ENCODE measurements around the gene MLLT10. TPM values are rescaled to one million over a fixed set of nuclear protein-coding genes. Genes with fewer than 3 reads are reported as not detected.

The MLLT10 gene
- total and polyA plus RNA-seq, 2 of the 8 experiments (the other 6 are each of a cell fraction or from before 2014, with no cell fraction given), result 53.1 to 62.1 TPM

DNA sequence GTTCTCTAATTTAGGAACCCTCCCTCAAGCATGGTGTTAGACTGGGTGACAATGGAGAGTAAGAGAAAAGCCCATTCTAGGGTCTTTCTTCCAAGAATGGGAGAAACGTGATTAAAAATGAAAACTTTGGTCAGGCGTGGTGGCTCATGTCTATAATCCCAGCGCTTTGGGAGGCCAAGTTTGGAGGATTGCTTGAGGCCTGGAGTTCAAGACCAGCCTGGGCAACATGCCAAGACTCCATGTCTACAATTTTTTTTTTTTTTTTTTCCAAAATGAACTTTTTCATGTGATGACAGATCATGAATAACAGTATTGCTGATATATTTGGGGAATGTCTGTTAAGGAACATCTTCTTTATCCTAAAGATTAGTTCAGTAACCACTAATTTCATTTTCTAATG lies 194.6 kb downstream of the MLLT10 start:
- H3K4me1 ChIP-seq (replicated peaks in 1 of 4; ENCODE audit: control insufficient read depth in 3 of 4, insufficient read depth in 4 of 4, low read length in 3 of 4), result peaks cover 3 to 10% (median 8%) of the 10 kb centered on the region in 4 experiments; a peak in 5 of 7 replicates

More for the DNA sequence above, 194.6 kb downstream of the MLLT10 start:
- 0 out of 4 replicates have a peak, but pooled peaks cover 0 to 6% of the 10 kb centered on the region in 2 experiments for H3K79me2 ChIP-seq (ENCODE audit: control insufficient read depth in 1 of 2, insufficient read depth in 2 of 2, low read length in 2 of 2)
- no peak overlapping the region for H4K91ac ChIP-seq (replicated peaks; ENCODE audit: insufficient read length, low read length)
- H3K4me3 ChIP-seq (ENCODE audit: extremely low read depth in 1 of 4, insufficient read depth in 2 of 4, low read depth in 3 of 4, low read length in 4 of 4), result no peak overlapping the region
- no peak overlapping the region for H4K5ac ChIP-seq (ENCODE audit: insufficient read length, low read depth, low read length)
- ChIA-PET CTCF (ENCODE audit: partially characterized antibody) (no interaction called here), POLR2A (ENCODE audit: partially characterized antibody) (no interaction called here)
- H4K20me1 ChIP-seq (replicated peaks in 1 of 2; ENCODE audit: control insufficient read depth in 1 of 2, insufficient read depth in 2 of 2, low read length in 2 of 2), result no peaks in the 10 kb centered on the region
- H3K4me2 ChIP-seq (ENCODE audit: insufficient read depth in 1 of 2, low read depth in 2 of 2, low read length in 2 of 2), result no peak overlapping the region
- no peak overlapping the region for H3K9ac ChIP-seq (replicated peaks in 1 of 4; ENCODE audit: extremely low read depth in 1 of 4, low read depth in 3 of 4, low read length in 3 of 4)
- no peaks in the 10 kb centered on the region for H3K27me3 ChIP-seq (replicated peaks in 1 of 4; ENCODE audit: control insufficient read depth in 3 of 4, extremely low read depth in 1 of 4, insufficient read depth in 3 of 4, low read length in 3 of 4)
- peaks cover 0 to 32% (median 2%) of the 10 kb centered on the region in 4 experiments; a peak in 2 of 8 replicates for H3K36me3 ChIP-seq (ENCODE audit: control insufficient read depth in 2 of 4, insufficient read depth in 4 of 4, low read length in 3 of 4)
- H2BK120ac ChIP-seq (replicated peaks; ENCODE audit: low read depth, low read length), result no peak overlapping the region
- H2AK5ac ChIP-seq (ENCODE audit: low read depth, low read length), result no peak overlapping the region
- H3K27ac ChIP-seq (ENCODE audit: low read depth, low read length), result no peak overlapping the region
- FAIRE-seq, result no peak
- TF ChIP-seq GABPA (IDR thresholded peaks at IDR 0.05; ENCODE audit: borderline replicate concordance, insufficient read depth, low read length) (no peak), ASH2L (IDR thresholded peaks at IDR 0.05; ENCODE audit: low read length) (no peak)
- H3K4ac ChIP-seq (replicated peaks; ENCODE audit: insufficient read length, low read depth, low read length), result no peak overlapping the region
- no peak overlapping the region for H3K14ac ChIP-seq (ENCODE audit: insufficient read length)
- 97% methylated on average over 3 of the region's 3 CpGs; no CpG with 5 or more reads in 1 of the 2 experiments for WGBS, 2 experiments (ENCODE audit: extremely low coverage in 1 of 2, insufficient coverage in 1 of 2, insufficient read length in 1 of 2, insufficient replicate concordance in 2 of 2, low coverage in 1 of 2, low lambda C conversion rate in 2 of 2, missing lambda C conversion rate in 1 of 2)
- no peak overlapping the region for H2BK20ac ChIP-seq (ENCODE audit: low read length)
- H3K18ac ChIP-seq (ENCODE audit: extremely low read depth, low read length), result no peak overlapping the region
- DNase-seq (ENCODE audit: low read depth in 1 of 2, low spot score in 2 of 2), result no peak
- no peak overlapping the region for H2BK12ac ChIP-seq (ENCODE audit: low read depth, low read length)
- no peak overlapping the region for H2AFZ ChIP-seq (ENCODE audit: low read length)
- no peaks in the 10 kb centered on the region for H3K9me3 ChIP-seq (ENCODE audit: insufficient read depth in 2 of 2, low read depth in 1 of 2, low read length in 1 of 2)
- H3K23ac ChIP-seq (ENCODE audit: insufficient read length), result no peak overlapping the region
- no peak overlapping the region for H4K8ac ChIP-seq (ENCODE audit: extremely low read depth, insufficient read depth, low read length)
- no peak overlapping the region for H2BK15ac ChIP-seq (ENCODE audit: low read length)
- H3K56ac ChIP-seq (replicated peaks; ENCODE audit: insufficient read length, low read depth, low read length), result no peak overlapping the region
- 0 out of 2 replicates have a peak, but pooled peaks cover under 1% of the 10 kb centered on the region for H3K79me1 ChIP-seq (ENCODE audit: low read depth, low read length)
- H3K23me2 ChIP-seq (ENCODE audit: low read depth, low read length), result no peaks in the 10 kb centered on the region
- no peak overlapping the region for H2BK5ac ChIP-seq (ENCODE audit: low read depth, low read length)
